AG04449 (cell line): ENCODE results near the gene ZNF536.

ENCODE experiments used
- CTCF ChIA-PET: fragments of 350-600 bp; formaldehyde crosslinking; extraction: SDS; loops from one replicate; lab custom pipeline; 2021; ENCODE audit warnings: antibody characterized with exemption; lab: Yijun Ruan, JAX
- POLR2A ChIA-PET: fragments of 400-600, 350-600 bp; formaldehyde crosslinking; extraction: SDS; loops from one replicate; lab custom pipeline; 2020; ENCODE audit warnings: antibody characterized with exemption, inconsistent platforms; lab: Yijun Ruan, JAX
- DNase-seq: peaks from one replicate; pipeline ENCODE4 v3.0.0-alpha.2; 2010; ENCODE audit warnings: low read depth, low spot score
- H3K4me3 ChIP-seq: 2 replicates; pipeline ENCODE4 v1.5.1; 2011; ENCODE audit warnings: low read depth, mild to moderate bottlenecking, control low read depth, low read length
- CTCF ChIP-seq: IDR thresholded peaks from one replicate; pipeline ENCODE4 v1.5.1; 2011; ENCODE audit warnings: mild to moderate bottlenecking, moderate library complexity, low read length, control low read depth, inconsistent platforms; ENCODE audit not compliant: insufficient read depth; ENCODE audit errors: missing control alignments

The ZNF536 gene

GRCh38 chr19:30590596-30591229 lies 218.5 kb downstream of the ZNF536 start:
- TF ChIP-seq CTCF = no peak
- no peak overlapping the region for H3K4me3 ChIP-seq
- ChIA-PET CTCF (no interaction called here), POLR2A (no interaction called here)
- no peak for DNase-seq

DNA sequence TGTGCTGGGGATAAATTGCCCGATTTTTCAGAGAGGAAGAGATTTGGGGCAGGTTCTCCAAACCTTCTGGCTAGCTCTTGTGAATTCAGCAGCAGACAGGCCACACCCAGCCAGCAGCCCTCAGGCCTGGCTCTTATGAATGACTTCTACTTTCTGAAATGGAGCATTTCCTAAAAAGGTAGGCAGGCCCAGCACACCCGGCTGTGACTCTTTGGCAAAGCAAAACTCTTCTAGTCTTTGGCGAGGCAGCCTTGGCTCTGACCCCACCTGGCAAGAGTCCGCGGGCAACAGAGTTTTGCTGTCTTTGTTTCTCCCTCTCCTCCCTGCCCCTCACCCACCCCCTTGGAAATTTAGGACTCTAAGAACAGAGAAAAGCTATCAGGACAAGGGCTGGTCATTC lies 221.2 kb downstream of the ZNF536 start:
- TF ChIP-seq CTCF = no peak
- H3K4me3 ChIP-seq = no peak overlapping the region
- CTCF ChIA-PET = no interaction called here
- POLR2A ChIA-PET = no interaction called here
- no peak for DNase-seq

GRCh38 chr19:30593975-30594745 lies 222.0 kb downstream of the ZNF536 start:
- no peak overlapping the region for H3K4me3 ChIP-seq
- DNase-seq = no peak
- ChIA-PET POLR2A (no interaction called here), CTCF (no interaction called here)
- TF ChIP-seq CTCF = no peak

DNA sequence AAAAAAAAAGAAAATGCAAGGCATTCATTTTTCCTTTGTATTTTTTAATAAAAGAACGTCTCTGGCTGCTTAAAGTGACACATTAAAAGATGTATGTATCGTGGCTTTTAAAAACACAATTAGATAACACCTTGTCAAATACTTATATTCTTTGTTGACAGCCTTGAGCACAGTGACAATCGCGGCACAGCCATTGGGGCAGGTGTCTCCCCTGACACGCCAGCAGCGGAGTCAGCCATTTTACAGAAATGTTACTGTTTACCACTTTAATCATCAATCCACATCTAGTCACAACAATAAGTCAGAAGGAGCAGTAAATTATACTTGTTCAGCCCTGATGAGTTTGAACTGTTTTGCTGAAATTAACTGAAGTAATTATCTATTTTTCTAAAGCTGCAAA lies 224.1 kb downstream of the ZNF536 start:
- ChIA-PET POLR2A (no interaction called here), CTCF (no interaction called here)
- H3K4me3 ChIP-seq = no peak overlapping the region
- no peak for DNase-seq
- no peak for TF ChIP-seq CTCF

DNA sequence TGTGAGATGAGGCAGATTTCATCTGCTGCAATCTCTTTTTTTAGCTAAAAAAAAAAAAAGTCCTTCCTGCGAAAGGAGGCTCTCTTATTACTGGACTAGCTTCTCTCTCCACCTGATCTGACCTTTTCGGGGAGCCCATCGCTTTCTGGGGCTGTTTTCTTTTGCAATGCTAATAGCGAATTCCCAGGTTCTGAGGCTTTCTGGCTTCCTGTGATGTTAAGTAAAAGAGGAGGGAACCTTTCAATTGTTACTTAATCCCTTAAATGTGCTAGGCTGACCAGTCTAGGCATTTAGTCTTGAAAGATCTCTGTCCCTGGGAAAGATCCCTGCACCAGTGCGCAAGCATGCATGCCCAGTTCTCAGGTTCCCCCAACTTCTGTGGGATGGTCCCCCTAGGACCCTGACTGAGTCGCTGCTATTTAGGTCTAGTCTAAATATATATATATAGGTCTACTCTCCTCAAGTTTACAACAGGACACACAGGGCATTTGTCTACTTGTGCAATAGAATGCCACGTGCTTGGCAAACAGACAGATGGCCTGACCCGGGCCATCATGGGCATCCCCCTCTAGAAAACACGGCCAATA lies 224.7 kb downstream of the ZNF536 start:
- DNase-seq = no peak
- ChIA-PET CTCF (no interaction called here), POLR2A (no interaction called here)
- no peak overlapping the region for H3K4me3 ChIP-seq
- no peak for TF ChIP-seq CTCF

GRCh38 chr19:30598688-30599087 lies 226.5 kb downstream of the ZNF536 start:
- no peak overlapping the region for H3K4me3 ChIP-seq
- TF ChIP-seq CTCF = no peak
- ChIA-PET POLR2A (no interaction called here), CTCF (no interaction called here)
- no peak for DNase-seq
